Activated CD4-positive, alpha-beta T cell treated with anti-CD3 and anti-CD28 coated beads, Interleukin-10, Interleukin-2, amounts not matched to agents 100 ng/mL and 50 ng/mL, durations not matched to agents 16 hours and 8 hours (primary cell): Measurements from ENCODE around the gene PCDHGB3.
"Not testable (repeated sequence)": the region's sequence is repeated elsewhere in the genome, so short reads cannot be mapped to it uniquely, and the experiment has no call there.

ENCODE experiments used
- DNase-seq: peaks from one replicate; pipeline ENCODE4 v3.0.0-alpha.2; 2020

PCDHGB3 gene

GRCh38 chr5:141369994-141370848 is at the start of gene PCDHGB3:
Gene PCDHGB3, plus strand, starts transcription at chr5:141370242. Its CDS starts 153 bp downstream, at chr5:141370395.
- DNase-seq, result peak; percentile 41

- no peak for DNase-seq
Observed at GRCh38 chr5:141322261-141322660, 47.8 kb upstream of the PCDHGB3 start.

- DNase-seq, result peak; percentile 66
Observed at GRCh38 chr5:141326088-141326854, 43.8 kb upstream of the PCDHGB3 start.

GRCh38 chr5:141328231-141328630 is 41.8 kb upstream of the PCDHGB3 start:
- DNase-seq, result no peak

GRCh38 chr5:141330299-141331080 is 39.6 kb upstream of the PCDHGB3 start, which contains the start of gene PCDHGA1:
Gene PCDHGA1, plus strand, starts transcription at chr5:141330514.
- DNase-seq, result peak; percentile 16

GRCh38 chr5:141332571-141332970 is 37.5 kb upstream of the PCDHGB3 start:
- DNase-seq, result not testable (repeated sequence)

- peak; percentile 8 for DNase-seq
Observed at GRCh38 chr5:141338538-141339306, 31.3 kb upstream of the PCDHGB3 start, which contains the start of gene PCDHGA2. Gene PCDHGA2, plus strand, starts transcription at chr5:141338760.

- DNase-seq, result not testable (repeated sequence)
Observed at GRCh38 chr5:141340781-141341354, 29.2 kb upstream of the PCDHGB3 start.

GRCh38 chr5:141342773-141343172 is 27.3 kb upstream of the PCDHGB3 start:
- DNase-seq, result no peak

- DNase-seq, result peak; percentile 25
Observed at GRCh38 chr5:141343242-141343952, 26.6 kb upstream of the PCDHGB3 start, which contains the start of gene PCDHGA3. Gene PCDHGA3, plus strand, starts transcription at chr5:141343829. Its CDS starts 205 bp downstream, at chr5:141344034.

GRCh38 chr5:141343953-141344463 is 26.0 kb upstream of the PCDHGB3 start:
- DNase-seq, result no peak

- no peak for DNase-seq
Observed at GRCh38 chr5:141345327-141345726, 24.7 kb upstream of the PCDHGB3 start.

GRCh38 chr5:141346017-141346416 is 24.0 kb upstream of the PCDHGB3 start:
- not testable (repeated sequence) for DNase-seq

- peak; percentile 23 for DNase-seq
Observed at GRCh38 chr5:141349917-141350619, 20.0 kb upstream of the PCDHGB3 start, which contains the start of gene PCDHGB1. Gene PCDHGB1, plus strand, starts transcription at chr5:141350099. Its CDS starts 162 bp downstream, at chr5:141350261.

GRCh38 chr5:141351591-141351990 is 18.5 kb upstream of the PCDHGB3 start:
- DNase-seq, result no peak

GRCh38 chr5:141354900-141355469 is 15.1 kb upstream of the PCDHGB3 start, which contains the start of gene PCDHGA4:
Gene PCDHGA4, plus strand, starts transcription at chr5:141355021. Its CDS starts 87 bp downstream, at chr5:141355108.
- DNase-seq, result no peak

- no peak for DNase-seq
Observed at GRCh38 chr5:141355641-141356040, 14.4 kb upstream of the PCDHGB3 start.

GRCh38 chr5:141356133-141356532 is 13.9 kb upstream of the PCDHGB3 start:
- DNase-seq, result no peak

- DNase-seq, result no peak
Observed at GRCh38 chr5:141356950-141357349, 13.1 kb upstream of the PCDHGB3 start.
